GM21423 (cell line): ENCODE measurements around the gene GNGT1.
"Not testable (repeated sequence)": the region's sequence is repeated elsewhere in the genome, so short reads cannot be mapped to it uniquely, and the experiment has no call there.

ENCODE experiments used
- ATAC-seq: cut with Tn5 transposase; IDR thresholded peaks from one replicate; pipeline ENCODE4 v1.9.1; 2021; ENCODE audit warnings: mild to moderate bottlenecking, moderate library complexity; ENCODE audit not compliant: unreplicated experiment

The GNGT1 gene

DNA sequence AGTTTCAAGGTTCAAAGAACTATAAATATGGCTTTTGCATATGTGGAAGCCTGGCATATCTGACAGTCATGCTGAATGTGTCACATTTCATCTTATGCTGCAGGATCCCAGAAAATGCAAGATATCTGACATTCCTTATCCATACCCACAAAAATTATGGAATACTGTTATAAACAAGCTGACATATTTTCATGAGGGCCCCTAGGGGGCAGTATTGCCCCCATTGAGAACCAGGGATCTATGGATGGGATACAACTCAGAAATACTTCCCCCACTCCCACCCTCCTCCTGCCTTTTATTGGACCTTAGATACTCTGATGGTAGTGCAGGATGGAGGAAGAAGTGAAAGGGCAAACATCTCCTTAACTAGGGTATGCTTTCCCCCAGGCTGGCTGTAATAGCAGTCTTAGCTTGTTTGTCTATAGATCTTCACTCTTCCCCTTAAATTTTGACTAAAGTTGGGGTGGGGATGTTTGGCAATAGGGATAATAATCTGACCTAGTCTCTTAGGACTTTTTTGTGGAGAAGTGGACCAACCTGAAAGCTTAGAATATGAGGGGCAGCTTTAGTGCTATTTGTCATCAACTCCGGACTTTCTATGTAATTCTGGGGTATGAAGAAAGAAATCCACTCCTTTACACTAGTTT, 3.5 kb upstream of the GNGT1 start:
- ATAC-seq = no peak

DNA sequence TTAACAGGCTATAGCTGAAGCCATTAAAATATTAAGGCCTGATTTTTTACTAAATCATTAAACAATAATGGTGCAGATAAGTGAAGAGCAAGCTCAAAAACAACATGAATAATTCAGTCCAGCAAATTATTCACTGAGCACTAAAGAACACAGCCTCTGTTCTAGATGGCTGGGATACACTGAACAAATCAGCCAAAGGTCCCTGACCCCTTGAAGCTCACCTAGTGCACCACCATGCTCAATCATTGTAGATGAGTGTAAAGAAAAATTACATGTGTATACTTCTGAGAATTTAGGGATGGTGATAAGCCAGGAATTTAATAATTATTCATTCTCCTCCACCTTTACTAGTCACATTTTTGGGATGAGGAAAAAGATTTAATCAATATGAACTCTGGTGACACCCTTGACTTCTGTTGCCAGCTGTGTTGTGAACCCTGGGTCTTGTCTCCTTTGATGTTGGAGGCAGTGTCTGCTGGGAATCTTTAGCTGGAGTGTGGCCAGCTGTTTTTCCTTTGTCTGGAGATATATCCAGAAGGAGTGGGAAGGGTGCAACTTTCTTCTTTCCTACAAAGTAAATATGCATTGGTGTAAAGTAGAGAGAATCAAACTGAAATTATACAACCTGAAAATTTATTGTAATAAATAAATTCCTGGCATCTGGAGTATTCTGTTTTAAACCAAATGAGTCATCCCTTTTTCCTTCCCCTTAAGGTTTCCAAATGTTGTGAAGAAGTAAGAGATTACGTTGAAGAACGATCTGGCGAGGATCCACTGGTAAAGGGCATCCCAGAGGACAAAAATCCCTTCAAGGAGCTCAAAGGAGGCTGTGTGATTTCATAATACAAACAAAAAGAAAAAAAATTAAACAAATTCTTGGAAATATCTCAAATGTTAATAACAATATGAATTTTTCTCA, 4.0 kb downstream of the GNGT1 start:
- no peak for ATAC-seq

DNA sequence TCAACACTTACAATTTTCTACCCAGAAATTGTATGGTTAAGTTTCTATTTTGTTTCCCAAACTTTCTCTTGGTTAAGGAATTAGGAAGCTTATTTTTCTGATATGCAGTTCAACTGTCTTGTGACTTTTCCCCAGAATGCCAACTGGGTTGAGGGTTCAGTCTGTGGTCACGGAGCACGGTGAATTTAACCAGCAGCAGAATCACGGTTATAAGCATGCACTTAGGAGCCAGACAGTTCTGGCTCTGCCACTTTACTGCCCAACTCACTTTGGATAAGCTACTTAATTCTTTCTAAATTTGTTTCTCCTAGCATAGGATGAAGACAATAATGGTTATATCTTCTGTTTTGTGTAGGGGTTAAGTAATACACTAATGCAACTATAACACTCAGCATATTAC, 4.9 kb downstream of the GNGT1 start:
- not testable (repeated sequence) for ATAC-seq

DNA sequence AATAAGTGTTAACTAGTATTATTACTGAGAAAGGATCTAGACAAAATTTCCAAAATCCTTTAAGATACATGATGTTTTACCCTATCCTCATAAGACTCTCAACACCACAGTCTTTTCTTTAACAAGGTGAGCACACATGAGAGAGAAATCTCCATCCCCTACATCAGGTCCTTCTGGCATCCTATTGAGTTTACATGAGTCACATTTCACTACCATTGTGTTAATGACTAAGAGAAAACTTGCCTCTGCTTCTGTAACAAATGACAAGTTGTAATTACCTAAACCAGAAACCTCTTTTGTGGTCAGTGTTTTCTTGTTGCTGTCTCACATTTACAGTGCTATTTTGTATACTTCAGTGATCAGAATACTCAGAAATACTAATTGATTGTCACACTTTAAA, 5.3 kb downstream of the GNGT1 start:
- peak; percentile 57 for ATAC-seq

DNA sequence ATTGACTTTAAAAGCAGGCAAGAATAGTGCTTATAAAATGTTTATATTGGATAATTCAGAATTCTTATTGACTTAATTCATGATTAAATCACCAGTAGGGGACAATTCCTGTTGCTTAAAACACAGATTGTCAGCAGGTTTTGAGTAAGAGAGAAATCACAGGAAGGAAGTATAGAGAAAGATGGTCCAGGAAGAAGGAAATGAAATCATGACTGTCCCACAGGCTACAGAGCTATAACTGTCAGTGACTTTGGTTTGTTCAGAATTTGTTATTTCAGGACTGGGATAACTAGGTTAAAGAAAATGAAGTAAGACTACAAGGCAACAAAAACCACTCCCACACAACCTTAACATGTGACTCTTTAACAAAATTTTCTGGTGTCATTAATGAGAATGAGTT, 6.8 kb downstream of the GNGT1 start:
- no peak for ATAC-seq

DNA sequence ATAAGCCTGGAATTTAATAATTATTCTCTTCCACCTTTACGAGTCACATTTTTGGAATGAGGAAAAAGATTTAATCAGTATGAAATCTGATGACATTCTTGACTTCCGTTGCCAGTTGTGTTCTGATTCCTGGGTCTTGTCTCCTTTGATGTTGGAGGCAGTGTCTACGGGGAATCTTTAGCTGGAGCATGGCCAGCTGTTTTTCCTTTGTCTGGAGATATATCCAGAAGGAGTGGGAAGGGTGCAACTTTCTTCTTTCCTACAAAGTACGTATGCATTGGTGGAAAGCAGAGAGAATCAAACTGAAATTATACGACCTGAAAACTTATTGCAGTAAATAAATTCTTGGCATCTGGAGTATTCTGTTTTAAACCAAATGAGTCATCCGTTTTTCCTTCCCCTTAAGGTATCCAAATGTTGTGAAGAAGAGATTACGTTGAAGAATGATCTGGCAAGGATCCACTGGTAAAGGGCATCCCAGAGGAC, 8.3 kb downstream of the GNGT1 start:
- no peak for ATAC-seq

DNA sequence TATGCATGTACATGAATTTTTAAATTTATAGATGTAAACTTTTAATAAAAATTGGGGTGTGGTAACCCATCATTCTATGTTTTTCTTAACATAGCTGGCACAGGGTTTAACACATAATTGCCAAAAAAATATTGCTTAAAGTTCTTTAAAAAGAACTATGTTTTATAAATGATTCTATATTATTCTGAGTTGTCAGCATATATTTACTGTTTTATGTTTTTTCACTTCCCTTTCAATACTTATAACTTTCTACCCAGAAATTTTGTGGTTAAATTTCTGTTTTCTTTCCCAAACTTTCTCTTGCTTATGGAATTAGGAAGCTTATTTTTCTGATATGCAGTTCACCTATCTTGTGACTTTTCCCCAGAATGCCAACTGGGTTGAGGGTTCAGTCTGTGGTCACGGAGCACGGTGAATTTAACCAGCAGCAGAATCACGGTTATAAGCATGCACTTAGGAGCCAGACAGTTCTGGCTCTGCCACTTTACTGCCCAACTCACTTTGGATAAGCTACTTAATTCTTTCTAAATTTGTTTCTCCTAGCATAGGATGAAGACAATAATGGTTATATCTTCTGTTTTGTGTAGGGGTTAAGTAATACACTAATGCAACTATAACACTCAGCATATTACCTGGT, 9.0 kb downstream of the GNGT1 start:
- not testable (repeated sequence) for ATAC-seq

DNA sequence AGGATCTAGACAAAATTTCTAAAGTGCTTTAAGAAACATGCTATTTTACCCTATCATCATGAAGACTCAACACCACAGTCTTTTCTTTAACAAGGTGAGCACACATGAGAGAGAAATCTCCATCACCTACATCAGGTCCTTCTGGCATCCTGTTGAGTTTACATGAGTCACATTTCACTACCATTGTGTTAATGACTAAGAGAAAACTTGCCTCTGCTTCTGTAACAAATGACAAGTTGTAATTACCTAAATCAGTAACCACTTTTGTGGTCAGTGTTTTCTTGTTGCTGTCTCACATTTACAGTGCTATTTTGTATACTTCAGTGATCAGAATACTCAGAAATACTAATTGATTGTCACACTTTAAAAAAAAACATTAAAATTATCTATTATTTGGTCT, 9.5 kb downstream of the GNGT1 start:
- ATAC-seq = peak; percentile 66

DNA sequence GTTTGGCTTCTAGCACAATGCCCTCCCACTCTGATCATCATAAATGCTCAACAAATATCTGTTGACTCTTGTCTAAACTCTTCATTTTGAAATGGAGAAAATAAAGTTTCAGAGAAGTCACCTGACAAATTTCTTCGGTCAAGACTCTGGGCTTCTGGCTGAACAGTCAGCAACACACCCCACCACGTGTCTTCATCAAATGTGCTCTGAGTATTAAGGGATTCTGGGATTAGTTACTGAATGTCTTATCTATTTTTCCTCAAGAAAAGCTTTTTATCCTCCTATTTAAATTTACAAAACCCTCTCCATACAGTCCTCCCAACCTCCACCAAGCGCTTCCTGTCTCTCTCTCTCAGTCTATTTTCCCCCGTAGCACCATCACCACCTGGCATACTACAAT, 9.9 kb downstream of the GNGT1 start:
- ATAC-seq = peak; percentile 3

DNA sequence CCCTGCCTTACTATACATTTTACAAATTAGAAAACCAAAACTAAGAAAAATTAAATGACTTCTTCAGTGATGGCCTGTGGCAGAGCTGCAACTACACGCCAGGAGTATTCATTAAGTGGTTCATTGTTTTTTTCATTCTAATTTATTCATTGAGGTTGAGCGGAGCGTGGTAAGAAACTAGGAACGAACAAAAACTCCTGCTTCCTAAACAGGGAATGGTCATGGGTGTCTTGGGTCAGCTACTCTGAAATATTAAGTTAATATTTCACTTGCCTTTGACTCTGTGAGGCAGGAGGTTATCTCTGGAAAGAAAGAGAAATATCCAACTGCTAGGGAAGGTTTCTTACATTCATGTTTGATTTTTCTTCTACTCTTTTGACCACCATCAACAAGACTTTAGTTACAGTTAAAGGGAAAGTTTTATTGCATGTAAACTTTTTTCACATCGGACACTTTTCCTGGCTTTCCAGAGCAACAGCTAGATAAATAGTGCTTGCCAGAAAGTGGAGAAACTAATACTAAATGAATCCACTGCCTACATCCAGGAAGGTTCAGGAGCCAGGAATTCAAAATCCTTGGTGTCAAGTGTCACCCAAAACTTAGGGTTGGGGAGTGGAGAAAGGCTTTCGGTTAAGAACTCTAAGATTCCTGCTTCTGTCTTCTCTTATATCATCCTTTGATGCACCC, 14.3 kb downstream of the GNGT1 start:
- ATAC-seq = no peak

DNA sequence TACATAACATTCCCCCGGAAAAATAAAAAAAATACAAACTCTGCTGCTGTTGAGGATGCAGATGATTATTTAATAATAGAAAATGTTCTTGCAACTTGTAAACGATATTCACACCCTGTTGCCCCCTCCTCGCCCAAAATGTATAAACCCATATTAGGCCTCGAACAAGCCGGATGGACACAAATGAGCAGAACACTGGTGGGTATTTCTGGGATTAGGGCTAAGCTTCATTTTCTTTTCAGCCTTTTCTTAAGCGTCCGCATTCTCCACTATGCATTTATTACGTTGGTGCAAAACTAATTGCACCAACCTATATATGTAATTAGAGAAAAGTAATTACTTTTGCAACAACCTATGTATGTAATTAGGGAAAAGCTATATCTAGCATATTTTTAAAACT, 14.8 kb downstream of the GNGT1 start:
- ATAC-seq = no peak

DNA sequence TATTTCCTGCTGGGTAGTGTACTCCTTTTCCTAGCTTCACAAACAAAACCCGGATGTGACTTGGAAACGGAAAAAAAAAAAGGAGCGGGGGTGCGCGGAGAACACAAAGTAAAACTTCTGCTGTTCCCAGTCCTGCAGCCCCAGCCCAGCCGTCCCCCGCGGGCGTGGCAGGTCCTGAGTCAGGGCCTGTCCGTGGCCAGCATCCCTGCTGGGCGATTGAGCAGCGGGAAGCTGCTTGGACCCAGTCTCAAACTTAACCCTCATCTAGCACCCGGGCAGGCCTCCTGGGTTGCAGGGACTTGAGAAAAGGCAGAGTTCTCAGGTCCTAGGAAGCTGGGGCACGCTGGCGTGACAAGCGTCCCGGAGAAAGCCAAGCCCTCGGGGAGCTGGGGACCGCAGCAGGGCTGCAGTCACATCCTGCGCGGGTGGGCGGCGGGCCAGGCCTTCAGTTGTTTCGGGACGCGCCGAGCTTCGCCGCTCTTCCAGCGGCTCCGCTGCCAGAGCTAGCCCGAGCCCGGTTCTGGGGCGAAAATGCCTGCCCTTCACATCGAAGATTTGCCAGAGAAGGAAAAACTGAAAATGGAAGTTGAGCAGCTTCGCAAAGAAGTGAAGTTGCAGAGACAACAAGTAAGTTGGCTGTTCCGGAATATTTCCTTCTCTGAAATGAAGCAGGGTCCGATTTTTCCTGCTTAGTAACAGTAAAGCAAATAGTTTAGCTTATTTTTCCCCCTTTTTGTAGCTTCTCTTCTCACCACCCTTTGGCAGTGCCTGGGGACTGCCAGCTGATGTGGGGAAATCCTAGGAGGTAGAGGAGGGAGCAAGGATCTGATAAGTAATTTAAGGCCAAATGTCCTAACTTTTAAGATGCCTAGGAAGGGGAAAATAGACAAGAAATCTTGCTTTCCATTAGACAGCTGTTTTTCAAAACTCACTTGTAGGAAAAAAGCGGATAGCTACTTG, 15.5 kb downstream of the GNGT1 start, which contains the start of gene GNG11:
Gene GNG11 (plus strand): TSS at position 129 of the 960 bp plus-strand sequence. CDS start 403 bp downstream, at position 532.
- ATAC-seq = peak; percentile 94

DNA sequence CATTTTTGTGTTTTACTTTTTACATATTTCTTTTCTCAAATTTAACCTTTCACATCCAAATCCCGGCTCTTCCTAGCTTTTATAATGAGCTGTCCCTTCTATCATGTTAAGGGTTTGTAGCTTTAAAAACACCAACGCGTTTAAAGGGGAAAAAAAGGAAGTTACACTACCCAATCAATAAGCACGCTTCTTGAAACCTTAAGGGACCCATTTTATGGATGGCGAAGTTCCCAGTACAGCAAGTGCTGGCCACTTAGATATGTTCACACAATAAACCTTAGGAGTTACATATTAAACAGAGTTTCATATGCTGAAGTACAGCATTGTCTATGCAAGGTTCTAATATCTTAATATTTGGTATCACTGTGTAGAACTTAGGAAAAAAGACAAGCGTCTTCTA, 16.9 kb downstream of the GNGT1 start:
- ATAC-seq = no peak

DNA sequence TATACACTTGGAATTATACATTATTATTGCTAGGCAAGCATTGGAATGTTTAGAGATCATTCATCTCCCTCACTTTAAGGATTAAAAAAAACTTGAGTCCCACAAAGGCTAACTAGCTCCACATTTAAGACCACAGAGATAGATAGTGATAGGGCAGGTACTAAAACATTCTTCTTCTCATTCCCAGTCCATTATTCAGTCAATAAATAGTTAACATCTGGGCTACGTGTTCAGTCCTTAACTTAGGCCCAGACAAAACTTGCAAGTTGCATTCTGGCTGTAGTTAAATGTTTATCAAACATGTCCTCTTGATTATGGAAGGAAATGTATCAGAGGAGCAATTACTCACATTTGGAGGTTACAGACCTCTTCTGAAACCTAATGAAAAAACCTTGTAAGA, 17.6 kb downstream of the GNGT1 start:
- ATAC-seq = no peak

DNA sequence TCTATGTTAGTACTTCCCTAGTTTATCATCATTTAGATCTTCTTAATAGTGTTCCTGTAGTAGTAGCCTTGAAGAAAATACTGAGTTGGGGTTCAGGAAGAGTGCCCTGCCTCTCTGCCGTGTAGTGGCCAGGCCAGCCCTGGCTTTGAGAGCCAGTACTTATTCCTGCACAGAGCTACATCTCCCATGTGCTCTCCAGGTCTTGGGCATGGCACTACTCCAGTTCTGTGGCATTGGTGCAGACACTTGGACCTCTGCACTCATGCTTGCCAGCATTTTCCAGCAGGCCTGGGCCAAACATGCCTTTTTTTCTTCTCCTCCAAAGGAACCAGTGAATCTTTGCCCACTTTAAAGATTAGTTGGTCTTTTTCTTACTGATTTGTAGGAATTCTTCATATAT, 20.4 kb downstream of the GNGT1 start:
- ATAC-seq = no peak

DNA sequence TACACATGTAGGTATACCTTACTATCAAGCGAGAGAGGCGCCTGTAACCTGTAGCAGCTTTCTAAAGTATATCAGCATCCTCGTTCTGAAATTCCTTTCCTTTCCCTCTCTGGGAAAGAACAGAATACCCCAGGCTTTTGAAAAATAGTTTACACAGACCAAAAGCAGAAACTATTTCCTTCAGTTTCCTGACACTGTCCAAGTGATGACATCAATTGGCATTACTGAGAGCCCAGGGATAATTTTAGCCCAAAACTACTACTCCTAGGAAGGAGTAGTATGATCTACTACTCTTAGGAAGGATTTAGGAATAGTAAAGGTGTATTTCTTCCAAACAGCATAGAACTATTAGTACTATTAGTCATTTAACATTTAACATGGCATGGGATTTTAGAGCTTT, 21.2 kb downstream of the GNGT1 start:
- ATAC-seq = no peak

DNA sequence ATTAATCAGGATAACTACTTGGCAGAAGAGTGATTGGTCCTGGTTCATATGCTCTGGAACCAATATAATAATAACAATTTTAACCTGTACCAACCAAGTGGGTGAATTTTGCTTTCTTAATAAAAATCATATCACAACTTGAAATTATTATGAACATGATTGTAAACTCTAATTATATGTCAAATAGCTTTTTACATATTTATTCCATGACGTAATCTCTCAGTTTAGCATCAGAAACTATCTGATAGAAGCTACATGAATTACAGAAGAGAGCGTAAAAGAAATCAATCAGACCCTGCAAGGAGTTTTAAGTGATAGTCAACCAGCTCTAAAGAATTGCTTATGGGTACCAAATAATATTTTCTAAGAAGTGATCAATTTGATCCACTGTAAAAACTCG, 25.3 kb downstream of the GNGT1 start:
- ATAC-seq = no peak

DNA sequence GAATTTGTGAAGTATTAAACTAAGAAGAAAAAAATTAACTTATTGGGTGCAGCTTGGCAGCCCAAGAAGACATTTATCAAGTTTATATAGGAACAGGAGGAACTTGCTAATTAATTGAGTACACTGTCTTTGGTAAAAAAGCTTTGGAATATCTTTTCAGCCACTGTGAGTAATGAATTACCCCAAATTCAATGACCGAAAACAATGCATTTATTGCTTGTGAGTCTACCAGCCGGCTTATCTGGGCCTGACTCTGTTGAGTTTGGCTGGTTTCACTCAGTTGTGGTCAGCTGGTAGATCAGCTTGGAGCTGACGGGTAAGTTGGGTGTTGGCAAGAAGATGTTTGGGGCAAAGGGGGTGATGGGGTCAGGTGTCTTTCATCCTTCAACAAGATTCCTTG, 26.8 kb downstream of the GNGT1 start:
- ATAC-seq = no peak

DNA sequence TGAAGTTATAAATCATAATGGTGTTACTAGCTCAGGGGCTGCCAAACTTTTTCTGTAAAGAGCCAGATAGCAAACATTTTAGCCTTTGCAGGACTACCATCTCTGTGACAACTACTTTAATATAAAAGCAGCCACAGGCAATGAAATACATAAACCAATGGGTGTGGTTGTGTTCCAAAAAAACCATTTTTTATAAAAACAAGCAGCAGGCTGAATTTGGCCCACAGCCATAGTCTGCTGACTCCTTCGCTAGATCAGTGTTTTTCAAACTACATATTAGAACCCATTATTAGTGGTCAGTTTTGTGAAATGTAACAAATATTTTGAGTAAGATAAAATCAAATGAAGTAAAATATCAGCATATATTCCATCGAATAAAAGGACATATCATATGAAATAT, 28.7 kb downstream of the GNGT1 start:
- no peak for ATAC-seq

DNA sequence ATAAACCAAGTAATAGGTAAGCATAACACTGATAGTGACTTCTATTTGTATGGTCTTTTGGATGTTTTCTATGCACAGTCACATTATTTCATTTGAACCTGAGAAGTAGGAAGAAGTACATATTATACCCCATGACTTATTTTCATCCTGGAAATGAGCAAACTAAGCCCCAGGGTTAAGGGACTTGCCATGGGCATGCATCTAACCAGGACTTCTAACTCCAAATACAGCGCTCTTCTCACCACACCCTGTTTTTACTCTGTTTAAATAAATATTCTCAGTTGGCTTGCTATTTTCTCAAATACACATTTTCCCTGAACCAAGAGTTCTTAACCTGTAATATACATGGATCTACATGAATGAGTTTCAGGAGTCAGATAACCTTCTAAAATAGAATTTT, 31.5 kb downstream of the GNGT1 start:
- no peak for ATAC-seq
